ENCODE data around the gene C5.

Gene C5

DNA sequence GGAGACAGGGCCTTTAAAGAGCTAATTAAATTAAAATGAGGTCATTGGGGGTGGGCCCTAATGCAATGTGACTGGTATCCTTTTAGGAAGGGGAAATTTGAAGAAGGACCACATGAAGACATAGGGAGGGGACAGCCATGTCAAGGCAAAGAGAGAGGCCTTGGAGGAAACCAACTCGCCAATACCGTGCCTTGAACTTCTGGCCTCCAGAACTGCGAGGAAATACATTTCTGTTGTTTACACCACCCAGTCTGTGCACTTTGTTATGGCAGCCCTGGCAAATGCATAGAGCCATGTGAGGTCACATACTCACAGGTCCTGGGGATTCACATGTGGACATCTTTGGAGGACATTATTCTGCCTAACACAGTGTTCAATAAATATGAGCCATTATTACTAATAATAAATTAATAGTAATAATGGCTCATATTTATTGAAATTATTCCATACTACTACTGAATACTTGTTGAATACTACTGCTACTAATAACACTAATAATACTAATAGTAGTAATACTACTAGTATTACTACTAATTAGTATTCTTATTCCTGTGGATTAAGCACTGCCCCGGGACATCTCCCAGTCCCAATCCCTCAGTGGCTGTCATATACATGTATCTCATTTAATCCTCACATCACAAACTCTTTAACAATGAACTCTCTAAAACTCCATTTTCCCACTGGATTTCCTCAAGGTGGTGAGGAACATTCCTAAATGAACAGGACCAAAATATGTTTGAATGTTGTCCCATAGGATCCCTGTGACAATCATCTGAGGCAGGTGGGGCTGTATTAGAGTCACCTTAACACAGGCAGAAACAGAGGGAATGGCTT lies 131.9 kb downstream of the C5 start:
- no peak overlapping the region for H2AFZ ChIP-seq (ENCODE audit: low read depth, low read length, severe bottlenecking)
- H3K27me3 ChIP-seq (ENCODE audit: low read length): no peaks in the 10 kb centered on the region
- no peak overlapping the region for H3K4me2 ChIP-seq (ENCODE audit: low read depth, low read length, poor library complexity, severe bottlenecking)
- H3K79me2 ChIP-seq (ENCODE audit: insufficient read depth, low read length): no peaks in the 10 kb centered on the region
- no peaks in the 10 kb centered on the region for H3K36me3 ChIP-seq (ENCODE audit: low read length)
- 0 out of 2 replicates have a peak, but pooled peaks cover 3% of the 10 kb centered on the region for H3F3A ChIP-seq (ENCODE audit: insufficient read depth)
- H3K9me2 ChIP-seq (replicated peaks; ENCODE audit: insufficient read depth, low read length): no peaks in the 10 kb centered on the region
- no peak for TF ChIP-seq EZH2phosphoT487 (conservative IDR thresholded peaks at IDR 0.05; ENCODE audit: low read length)
- TF ChIP-seq, protein P1, sequence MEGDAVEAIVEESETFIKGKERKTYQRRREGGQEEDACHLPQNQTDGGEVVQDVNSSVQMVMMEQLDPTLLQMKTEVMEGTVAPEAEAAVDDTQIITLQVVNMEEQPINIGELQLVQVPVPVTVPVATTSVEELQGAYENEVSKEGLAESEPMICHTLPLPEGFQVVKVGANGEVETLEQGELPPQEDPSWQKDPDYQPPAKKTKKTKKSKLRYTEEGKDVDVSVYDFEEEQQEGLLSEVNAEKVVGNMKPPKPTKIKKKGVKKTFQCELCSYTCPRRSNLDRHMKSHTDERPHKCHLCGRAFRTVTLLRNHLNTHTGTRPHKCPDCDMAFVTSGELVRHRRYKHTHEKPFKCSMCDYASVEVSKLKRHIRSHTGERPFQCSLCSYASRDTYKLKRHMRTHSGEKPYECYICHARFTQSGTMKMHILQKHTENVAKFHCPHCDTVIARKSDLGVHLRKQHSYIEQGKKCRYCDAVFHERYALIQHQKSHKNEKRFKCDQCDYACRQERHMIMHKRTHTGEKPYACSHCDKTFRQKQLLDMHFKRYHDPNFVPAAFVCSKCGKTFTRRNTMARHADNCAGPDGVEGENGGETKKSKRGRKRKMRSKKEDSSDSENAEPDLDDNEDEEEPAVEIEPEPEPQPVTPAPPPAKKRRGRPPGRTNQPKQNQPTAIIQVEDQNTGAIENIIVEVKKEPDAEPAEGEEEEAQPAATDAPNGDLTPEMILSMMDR (IDR thresholded peaks at IDR 0.05; ENCODE audit: insufficient read depth, low read length, poor library complexity, severe bottlenecking): no peak
- H4K20me1 ChIP-seq (ENCODE audit: low read depth, low read length): no peaks in the 10 kb centered on the region
- H3K9ac ChIP-seq (ENCODE audit: low read length): no peak overlapping the region
- H3K9me3 ChIP-seq (ENCODE audit: insufficient read depth, low read length): no peaks in the 10 kb centered on the region
- H3K4me3 ChIP-seq (ENCODE audit: insufficient read depth, low read length, poor library complexity, severe bottlenecking): no peak overlapping the region
- H3K27ac ChIP-seq (ENCODE audit: low read depth, low read length): no peak overlapping the region

DNA sequence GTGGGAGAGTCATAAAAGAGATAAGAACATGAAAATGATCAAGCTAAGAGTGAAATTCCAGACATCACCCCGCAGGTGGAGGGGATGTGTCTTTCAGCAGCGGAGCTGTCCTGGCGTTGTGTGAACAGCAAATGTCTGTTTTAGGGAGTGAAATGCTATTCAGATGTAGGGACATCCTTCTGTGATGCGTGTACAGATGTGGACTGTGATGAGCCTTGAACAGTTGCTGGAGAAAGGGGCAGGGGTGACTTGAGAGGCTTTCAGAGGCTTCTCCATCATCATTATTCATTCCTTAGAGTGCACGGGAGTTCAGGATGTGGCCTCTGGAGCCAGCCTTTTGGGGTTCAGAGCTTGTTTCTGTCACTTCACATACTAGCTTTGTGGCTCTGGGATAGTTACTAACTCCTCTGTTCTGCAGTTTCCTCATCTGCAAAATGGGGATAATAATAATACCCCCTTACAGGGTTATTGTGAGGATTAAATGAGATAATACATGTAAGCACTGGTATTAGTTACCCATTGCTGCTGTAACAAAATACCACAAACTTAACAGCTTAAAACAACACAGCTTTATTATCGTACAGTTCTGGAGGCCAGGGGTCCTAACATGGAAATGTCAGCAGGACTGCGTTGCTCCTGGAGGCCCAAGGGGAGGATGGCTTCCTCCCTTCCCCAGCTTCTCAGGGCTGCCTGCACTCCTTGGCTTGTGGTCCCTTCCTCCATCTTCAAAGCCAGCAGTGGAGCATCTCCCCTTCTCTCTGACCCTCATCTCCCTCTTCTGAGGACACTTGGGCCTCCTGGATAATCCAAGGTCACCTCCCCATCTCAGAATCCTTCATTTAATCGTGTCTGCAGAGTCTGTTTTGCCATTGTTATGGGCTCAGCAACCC lies 132.8 kb downstream of the C5 start:
- Histone ChIP-seq H3F3A (ENCODE audit: insufficient read depth) (0 out of 2 replicates have a peak, but pooled peaks cover 3% of the 10 kb centered on the region), H4K20me1 (ENCODE audit: low read depth, low read length) (no peaks in the 10 kb centered on the region), H3K9ac (ENCODE audit: low read length) (no peak overlapping the region), H3K4me2 (ENCODE audit: low read depth, low read length, poor library complexity, severe bottlenecking) (no peak overlapping the region), H3K9me3 (ENCODE audit: insufficient read depth, low read length) (no peaks in the 10 kb centered on the region), H2AFZ (ENCODE audit: low read depth, low read length, severe bottlenecking) (no peak overlapping the region), H3K27ac (ENCODE audit: low read depth, low read length) (no peak overlapping the region), H3K4me3 (ENCODE audit: insufficient read depth, low read length, poor library complexity, severe bottlenecking) (no peak overlapping the region), H3K27me3 (ENCODE audit: low read length) (no peaks in the 10 kb centered on the region), H3K79me2 (ENCODE audit: insufficient read depth, low read length) (no peaks in the 10 kb centered on the region), H3K36me3 (ENCODE audit: low read length) (no peaks in the 10 kb centered on the region), H3K9me2 (replicated peaks; ENCODE audit: insufficient read depth, low read length) (no peaks in the 10 kb centered on the region)
- no peak for TF ChIP-seq EZH2phosphoT487 (conservative IDR thresholded peaks at IDR 0.05; ENCODE audit: low read length)
- TF ChIP-seq, protein P1 (IDR thresholded peaks at IDR 0.05; ENCODE audit: insufficient read depth, low read length, poor library complexity, severe bottlenecking): no peak

DNA sequence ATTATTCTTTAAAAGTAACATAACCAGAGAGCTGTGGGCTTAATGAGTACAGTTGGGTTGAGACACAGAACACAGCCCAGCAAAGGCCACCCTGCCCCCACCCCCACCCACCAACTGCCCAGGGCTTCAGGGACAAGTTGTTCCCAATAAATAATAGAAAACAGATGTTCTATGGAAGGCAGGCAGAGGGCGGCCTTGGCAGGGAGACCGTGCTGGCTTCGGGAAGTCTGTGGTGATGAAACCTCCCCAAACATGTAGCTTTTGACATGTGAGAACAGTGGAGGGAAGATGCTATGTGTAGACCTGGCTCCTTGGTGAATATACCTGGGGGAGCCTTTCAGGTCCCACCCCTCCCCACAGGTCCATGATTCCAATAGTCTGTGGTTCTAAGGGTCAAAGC lies 133.5 kb downstream of the C5 start:
- no peaks in the 10 kb centered on the region for H3K27me3 ChIP-seq (ENCODE audit: low read length)
- H3K36me3 ChIP-seq (ENCODE audit: low read length): no peaks in the 10 kb centered on the region
- 0 out of 2 replicates have a peak, but pooled peaks cover 3% of the 10 kb centered on the region for H3F3A ChIP-seq (ENCODE audit: insufficient read depth)
- no peak overlapping the region for H3K4me3 ChIP-seq (ENCODE audit: insufficient read depth, low read length, poor library complexity, severe bottlenecking)
- H3K9ac ChIP-seq (ENCODE audit: low read length): no peak overlapping the region
- no peak overlapping the region for H2AFZ ChIP-seq (ENCODE audit: low read depth, low read length, severe bottlenecking)
- no peak overlapping the region for H3K27ac ChIP-seq (ENCODE audit: low read depth, low read length)
- no peak overlapping the region for H3K4me2 ChIP-seq (ENCODE audit: low read depth, low read length, poor library complexity, severe bottlenecking)
- TF ChIP-seq, protein P1 (IDR thresholded peaks at IDR 0.05; ENCODE audit: insufficient read depth, low read length, poor library complexity, severe bottlenecking): no peak
- TF ChIP-seq EZH2phosphoT487 (conservative IDR thresholded peaks at IDR 0.05; ENCODE audit: low read length): no peak
- H4K20me1 ChIP-seq (ENCODE audit: low read depth, low read length): no peaks in the 10 kb centered on the region
- no peaks in the 10 kb centered on the region for H3K9me2 ChIP-seq (replicated peaks; ENCODE audit: insufficient read depth, low read length)
- no peaks in the 10 kb centered on the region for H3K79me2 ChIP-seq (ENCODE audit: insufficient read depth, low read length)
- no peaks in the 10 kb centered on the region for H3K9me3 ChIP-seq (ENCODE audit: insufficient read depth, low read length)

Data from SU-DHL-6 (cell line).